Stomach (tissue), 4 donors: ENCODE measurements around the gene RPL7A.
"Not testable (repeated sequence)": the region's sequence is repeated elsewhere in the genome, so short reads cannot be mapped to it uniquely, and the experiment has no call there.

Experiments
- POLR2A ChIP-seq, 4 donors: fragments of 450-650 bp; IDR thresholded peaks; one replicate each; pipeline ENCODE4 v1.6.1; 2016; ENCODE audit warnings: antibody characterized with exemption in 4 of 4, control low read depth in 2 of 4, mild to moderate bottlenecking in 1 of 4, moderate library complexity in 1 of 4
- TF ChIP-seq, protein P1 (sequence below), 7 experiments: fragments of 450-650 bp in 4 of 7; fragments of 200-600 bp in 3 of 7; sonication (generic) in 3 of 7; IDR thresholded peaks; one replicate each; pipeline ENCODE4 v1.5.1; 2016 to 2019; ENCODE audit warnings: antibody characterized with exemption in 7 of 7, control low read depth in 2 of 7, mild to moderate bottlenecking in 1 of 7

DNA sequence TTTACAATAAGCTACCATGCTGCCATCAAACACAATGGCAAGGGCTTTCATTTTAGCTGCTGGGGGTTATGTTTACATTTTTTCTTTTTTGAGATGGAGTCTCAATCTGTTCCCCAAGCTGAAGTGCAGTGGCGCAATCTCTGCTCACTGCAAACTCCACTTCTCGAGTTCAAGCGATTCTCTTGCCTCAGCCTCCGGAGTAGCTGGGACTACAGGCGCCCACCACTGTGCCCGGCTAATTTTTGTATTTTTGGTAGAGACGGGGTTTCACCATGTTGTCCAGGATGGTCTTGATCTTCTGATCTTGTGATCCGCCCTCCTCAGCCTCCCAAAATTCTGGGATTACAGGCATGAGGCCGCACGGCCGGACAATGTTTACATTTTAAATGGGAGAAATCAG lies 13.1 kb upstream of the RPL7A start:
- TF ChIP-seq, protein P1, sequence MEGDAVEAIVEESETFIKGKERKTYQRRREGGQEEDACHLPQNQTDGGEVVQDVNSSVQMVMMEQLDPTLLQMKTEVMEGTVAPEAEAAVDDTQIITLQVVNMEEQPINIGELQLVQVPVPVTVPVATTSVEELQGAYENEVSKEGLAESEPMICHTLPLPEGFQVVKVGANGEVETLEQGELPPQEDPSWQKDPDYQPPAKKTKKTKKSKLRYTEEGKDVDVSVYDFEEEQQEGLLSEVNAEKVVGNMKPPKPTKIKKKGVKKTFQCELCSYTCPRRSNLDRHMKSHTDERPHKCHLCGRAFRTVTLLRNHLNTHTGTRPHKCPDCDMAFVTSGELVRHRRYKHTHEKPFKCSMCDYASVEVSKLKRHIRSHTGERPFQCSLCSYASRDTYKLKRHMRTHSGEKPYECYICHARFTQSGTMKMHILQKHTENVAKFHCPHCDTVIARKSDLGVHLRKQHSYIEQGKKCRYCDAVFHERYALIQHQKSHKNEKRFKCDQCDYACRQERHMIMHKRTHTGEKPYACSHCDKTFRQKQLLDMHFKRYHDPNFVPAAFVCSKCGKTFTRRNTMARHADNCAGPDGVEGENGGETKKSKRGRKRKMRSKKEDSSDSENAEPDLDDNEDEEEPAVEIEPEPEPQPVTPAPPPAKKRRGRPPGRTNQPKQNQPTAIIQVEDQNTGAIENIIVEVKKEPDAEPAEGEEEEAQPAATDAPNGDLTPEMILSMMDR (IDR thresholded peaks at IDR 0.05), result not testable (repeated sequence)
- TF ChIP-seq POLR2A (IDR thresholded peaks at IDR 0.05), result not testable (repeated sequence)
